Fibroblast of skin of right quadriceps (primary cell): ENCODE data around the gene PODNL1.
"Not testable (repeated sequence)": the region's sequence is repeated elsewhere in the genome, so short reads cannot be mapped to it uniquely, and the experiment has no call there.

Experiments used
- DNase-seq: peaks from one replicate; pipeline ENCODE4 v3.0.0-alpha.2; 2013

The PODNL1 gene

GRCh38 chr19:13938301-13939064 is at the start of gene PODNL1:
Gene PODNL1, minus strand, starts transcription at chr19:13938417. Its CDS starts 236 bp downstream, at chr19:13938181.
- DNase-seq: peak; percentile 89

GRCh38 chr19:13987101-13987890 is 49.1 kb upstream of the PODNL1 start:
- DNase-seq: no peak

- DNase-seq: peak; percentile 90
Measured at GRCh38 chr19:13986348-13986904, 48.2 kb upstream of the PODNL1 start.

- no peak for DNase-seq
Measured at GRCh38 chr19:13985771-13986347, 47.6 kb upstream of the PODNL1 start.

GRCh38 chr19:13984875-13985741 is 46.9 kb upstream of the PODNL1 start:
- no peak for DNase-seq

GRCh38 chr19:13984186-13984585 is 46.0 kb upstream of the PODNL1 start:
- no peak for DNase-seq

- no peak for DNase-seq
Measured at GRCh38 chr19:13983213-13983889, 45.1 kb upstream of the PODNL1 start.

- DNase-seq: no peak
Measured at GRCh38 chr19:13982773-13983172, 44.6 kb upstream of the PODNL1 start.

- no peak for DNase-seq
Measured at GRCh38 chr19:13981988-13982501, 43.8 kb upstream of the PODNL1 start.

GRCh38 chr19:13981467-13981866 is 43.2 kb upstream of the PODNL1 start:
- no peak for DNase-seq

- DNase-seq: no peak
Measured at GRCh38 chr19:13981021-13981420, 42.8 kb upstream of the PODNL1 start.

GRCh38 chr19:13980340-13980739 is 42.1 kb upstream of the PODNL1 start:
- DNase-seq: no peak

GRCh38 chr19:13979686-13980085 is 41.5 kb upstream of the PODNL1 start:
- no peak for DNase-seq

- no peak for DNase-seq
Measured at GRCh38 chr19:13979244-13979615, 41.0 kb upstream of the PODNL1 start.

- peak; percentile 62 for DNase-seq
Measured at GRCh38 chr19:13978351-13979243, 40.4 kb upstream of the PODNL1 start.

- DNase-seq: no peak
Measured at GRCh38 chr19:13977803-13978202, 39.6 kb upstream of the PODNL1 start.

- DNase-seq: no peak
Measured at GRCh38 chr19:13976446-13976845, 38.2 kb upstream of the PODNL1 start.

- DNase-seq: no peak
Measured at GRCh38 chr19:13975870-13976269, 37.7 kb upstream of the PODNL1 start.

- no peak for DNase-seq
Measured at GRCh38 chr19:13974073-13974472, 35.9 kb upstream of the PODNL1 start.

- not testable (repeated sequence) for DNase-seq
Measured at GRCh38 chr19:13973479-13973878, 35.3 kb upstream of the PODNL1 start.
